NCI-H345 treated with DMSO at 0.1 percent for 48 hours (cell line): Measurements from ENCODE around the gene STK11.

Experiments
- DNase-seq: peaks from one replicate; lab custom pipeline; 2025; ENCODE audit not compliant: unreplicated experiment; lab: John Stamatoyannopoulos, UW

Gene STK11

GRCh38 chr19:1259876-1260748 lies 54.5 kb downstream of the STK11 start:
- no peak for DNase-seq

GRCh38 chr19:1260749-1261537 lies 55.4 kb downstream of the STK11 start:
- peak; percentile 91 for DNase-seq

- DNase-seq, result no peak
Observed at GRCh38 chr19:1261538-1261797, 55.9 kb downstream of the STK11 start.

- DNase-seq, result no peak
Observed at GRCh38 chr19:1261798-1262622, 56.4 kb downstream of the STK11 start.

- DNase-seq, result no peak
Observed at GRCh38 chr19:1262623-1263123, 57.1 kb downstream of the STK11 start.

- no peak for DNase-seq
Observed at GRCh38 chr19:1263188-1263587, 57.6 kb downstream of the STK11 start.

- DNase-seq, result no peak
Observed at GRCh38 chr19:1264801-1265614, 59.4 kb downstream of the STK11 start.

- DNase-seq, result no peak
Observed at GRCh38 chr19:1265615-1266128, 60.1 kb downstream of the STK11 start.

- peak; percentile 43 for DNase-seq
Observed at GRCh38 chr19:1266129-1266915, 60.7 kb downstream of the STK11 start.

- peak; percentile 18 for DNase-seq
Observed at GRCh38 chr19:1266916-1267476, 61.4 kb downstream of the STK11 start.

GRCh38 chr19:1267477-1268225 lies 62.1 kb downstream of the STK11 start:
- no peak for DNase-seq

GRCh38 chr19:1268226-1269064 lies 62.9 kb downstream of the STK11 start:
- no peak for DNase-seq

GRCh38 chr19:1269065-1269477 lies 63.5 kb downstream of the STK11 start, which contains the start of gene CIRBP:
CIRBP (plus strand) TSS chr19:1269332; CDS start chr19:1270934, 1,602 bp downstream.
- DNase-seq, result peak; percentile 93

- peak; percentile 85 for DNase-seq
Observed at GRCh38 chr19:1269478-1270212, 64.1 kb downstream of the STK11 start.

GRCh38 chr19:1270213-1270853 lies 64.8 kb downstream of the STK11 start:
- no peak for DNase-seq

GRCh38 chr19:1270854-1271527 lies 65.4 kb downstream of the STK11 start:
- DNase-seq, result no peak
